Skin of body (tissue), 3 donors: ENCODE results near the gene NID1. TPM values are rescaled to one million over a fixed set of nuclear protein-coding genes. Genes with fewer than 3 reads are reported as not detected.
"Not testable (repeated sequence)": the region's sequence is repeated elsewhere in the genome, so short reads cannot be mapped to it uniquely, and the experiment has no call there.

Source experiments
- DNase-seq: peaks from one replicate; lab custom pipeline; 2025; lab: John Stamatoyannopoulos, UW
- small RNA-seq: library from RNA; depleted of rRNA; stranded (forward); fragments of <200 nt; gene quantifications from one replicate; pipeline ENCODE3, GENCODE V24; 2014; ENCODE audit warnings: low replicate concordance
- total RNA-seq: library from RNA; depleted of rRNA; stranded (reverse); fragments of >200 nt; gene quantifications from one replicate; pipeline ENCODE4 v1.2.3, GENCODE V29; 2014

NID1 gene
- total RNA-seq, 1 donor from 2014 or later = 85.2 TPM

DNA sequence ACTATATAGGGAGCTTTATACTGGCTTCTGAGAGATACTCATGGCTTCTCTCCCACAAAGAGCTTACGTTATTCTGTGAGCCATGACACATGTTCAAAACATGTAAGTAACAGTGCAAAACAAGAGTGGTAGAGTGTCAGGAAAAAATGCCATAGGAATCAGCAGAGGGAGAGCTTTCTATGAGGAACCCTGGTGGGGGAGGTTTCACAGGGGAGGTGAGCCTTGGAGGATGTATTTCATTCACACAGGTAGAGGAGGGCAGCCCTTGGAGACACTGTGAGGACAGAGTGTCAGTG lies 125.5 kb downstream of the NID1 start:
- no peak for DNase-seq

GRCh38 chr1:235938709-235939479 lies 126.0 kb downstream of the NID1 start:
- DNase-seq = no peak

DNA sequence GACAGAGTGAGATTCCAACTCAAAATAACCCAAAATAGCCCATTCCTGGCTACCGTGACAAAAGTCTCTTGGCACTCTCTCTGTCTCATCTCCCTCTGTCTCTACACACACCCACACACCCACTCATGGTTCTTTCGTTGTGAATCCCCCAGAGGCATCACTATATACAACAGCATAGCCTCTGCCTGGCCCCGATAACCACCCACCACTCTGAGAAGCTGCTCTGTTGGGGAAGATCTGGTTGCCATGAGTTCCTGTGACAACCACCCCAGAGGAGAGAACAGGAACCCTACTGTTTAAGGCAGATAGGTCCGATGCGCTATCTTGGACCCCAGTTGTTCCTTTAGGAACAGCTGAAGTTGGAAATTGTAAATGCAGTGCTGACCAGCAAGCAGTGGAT lies 127.8 kb downstream of the NID1 start:
- DNase-seq = no peak

GRCh38 chr1:235935235-235936225 lies 129.4 kb downstream of the NID1 start:
- no peak for DNase-seq

DNA sequence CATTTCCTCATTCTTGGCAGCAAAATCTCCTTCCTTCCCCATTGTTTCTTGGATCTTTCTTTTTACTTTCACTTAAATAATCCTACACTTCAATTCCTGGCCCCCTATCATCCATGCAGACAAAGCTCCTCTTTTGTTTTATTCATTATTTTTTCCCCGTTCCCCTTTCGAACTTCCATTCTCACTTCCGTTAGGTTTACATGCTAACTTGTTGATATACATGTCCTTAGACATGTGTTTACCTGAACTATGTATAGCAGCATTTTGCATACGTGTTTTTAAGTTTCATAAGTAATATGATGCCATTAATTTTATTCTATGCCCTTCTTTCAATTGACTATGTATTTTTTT lies 131.1 kb downstream of the NID1 start:
- DNase-seq = no peak

GRCh38 chr1:235933017-235933765 lies 131.7 kb downstream of the NID1 start:
- DNase-seq = no peak

DNA sequence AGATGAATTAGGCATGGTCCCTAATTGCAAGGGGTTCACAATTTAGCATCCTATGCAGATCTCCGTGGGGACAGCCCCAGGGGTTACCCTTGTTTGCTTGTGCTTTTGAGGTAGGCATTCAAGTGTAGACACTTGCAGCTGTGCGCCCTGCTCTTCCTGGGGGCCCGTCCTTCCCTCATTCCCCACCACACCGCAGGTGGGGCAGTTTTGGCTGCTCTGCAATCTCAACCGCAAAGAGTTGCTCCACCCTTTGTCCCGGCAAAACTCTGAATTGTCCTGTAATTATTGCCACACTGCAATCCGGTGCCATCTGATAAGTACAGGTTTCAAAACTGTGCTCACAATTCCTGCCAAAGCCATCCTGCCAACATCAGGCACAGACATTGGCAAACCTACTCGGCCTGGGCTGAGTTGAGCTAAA lies 132.8 kb downstream of the NID1 start:
- DNase-seq = no peak

GRCh38 chr1:235931171-235931738 lies 133.6 kb downstream of the NID1 start:
- DNase-seq = no peak

- no peak for DNase-seq
Observed at GRCh38 chr1:235930543-235930942, 134.3 kb downstream of the NID1 start.

DNA sequence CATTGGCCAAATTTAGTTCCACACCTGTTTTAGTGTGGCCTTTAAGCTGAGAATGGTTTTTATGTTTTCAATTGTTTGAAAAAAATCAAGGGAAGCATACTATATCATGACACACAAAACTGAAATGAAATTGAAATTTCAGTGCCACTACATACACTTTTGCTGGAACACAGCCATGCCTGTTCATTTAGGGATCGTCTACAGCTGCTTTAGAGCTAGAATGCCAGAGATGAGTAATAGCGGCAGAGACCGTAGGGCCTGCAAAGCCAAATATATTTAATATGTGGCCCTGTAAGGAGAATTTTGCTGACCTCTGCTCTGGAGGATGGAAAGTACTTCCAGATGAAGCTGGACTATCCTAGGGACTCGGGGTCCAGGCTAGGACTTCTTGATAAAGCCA lies 135.7 kb downstream of the NID1 start:
- no peak for DNase-seq

DNA sequence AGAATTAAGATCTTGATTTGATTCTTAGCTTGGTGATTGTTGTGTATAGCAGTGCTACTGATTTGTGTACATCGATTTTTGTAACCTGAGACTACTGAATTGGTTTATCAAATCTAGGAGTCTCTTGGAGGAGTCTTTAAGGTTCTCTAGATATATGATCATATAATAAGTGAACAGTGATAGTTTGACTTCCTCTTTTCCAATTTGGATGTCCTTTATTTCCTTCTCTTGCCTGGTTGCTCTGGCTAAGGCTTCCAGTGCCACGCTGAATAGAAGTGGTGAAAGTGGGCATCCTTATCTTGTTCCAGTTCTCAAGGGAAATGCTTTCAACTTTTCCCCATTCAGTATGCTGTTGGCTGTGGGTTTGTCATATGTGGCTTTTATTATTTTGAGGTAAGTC lies 136.7 kb downstream of the NID1 start:
- no peak for DNase-seq

- DNase-seq = not testable (repeated sequence)
Observed at GRCh38 chr1:235927551-235927950, 137.3 kb downstream of the NID1 start.

Small RNA genes lying within 50 kb of the gene (small RNA-seq; reads per million reads assigned to genes)
- not detected for gene RF00019

Other genes starting within 250 kb of the NID1 start
- gene LYST, start 198.2 kb downstream of the NID1 start, total RNA-seq = 48.6 TPM
- 16.1 TPM for gene GPR137B, start 77.4 kb upstream of the NID1 start, total RNA-seq
- gene ERO1B, start 216.9 kb upstream of the NID1 start, total RNA-seq = 7.3 TPM